GM19397 (cell line): ENCODE results near the gene SLC13A4.

Experiments used
- ATAC-seq: cut with Tn5 transposase; IDR thresholded peaks from one replicate; pipeline ENCODE4 v1.9.1; 2021; ENCODE audit warnings: mild to moderate bottlenecking, moderate library complexity; ENCODE audit not compliant: unreplicated experiment

The SLC13A4 gene

GRCh38 chr7:135721198-135721820 is 6.7 kb downstream of the SLC13A4 start:
- no peak for ATAC-seq

- ATAC-seq: no peak
These were observed 8.3 kb downstream of the SLC13A4 start for GRCh38 chr7:135719688-135720087.

DNA sequence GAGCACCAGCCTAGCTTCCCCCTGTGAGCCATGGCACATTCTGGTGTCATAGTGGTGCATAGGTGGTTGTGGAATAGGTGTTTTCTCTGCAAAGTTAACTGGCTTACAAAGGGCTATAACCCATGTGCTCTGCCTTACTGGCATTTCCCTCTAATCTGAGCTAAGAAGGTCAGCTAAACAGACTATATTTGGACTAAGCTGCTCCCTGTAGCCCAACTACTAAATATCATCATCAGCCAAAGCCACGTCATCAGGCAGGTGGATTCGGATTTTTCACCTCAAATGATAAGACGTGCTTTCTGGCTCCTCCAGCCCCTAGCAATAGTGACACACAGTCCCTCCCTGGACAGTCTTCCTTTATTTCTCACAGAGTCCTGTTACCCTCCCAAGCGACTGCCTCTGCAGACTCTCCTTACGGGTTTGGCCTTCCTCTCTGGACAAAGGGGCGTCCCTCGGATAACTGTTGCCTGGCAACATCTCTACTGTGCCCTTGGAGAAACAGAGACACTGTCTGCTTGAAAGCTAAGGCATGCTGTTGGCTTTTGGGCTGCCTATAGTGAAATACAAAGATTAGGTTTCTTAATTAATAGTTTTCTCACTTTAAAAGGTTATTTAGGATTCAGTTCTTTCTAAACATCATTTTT is 9.1 kb downstream of the SLC13A4 start:
- no peak for ATAC-seq

DNA sequence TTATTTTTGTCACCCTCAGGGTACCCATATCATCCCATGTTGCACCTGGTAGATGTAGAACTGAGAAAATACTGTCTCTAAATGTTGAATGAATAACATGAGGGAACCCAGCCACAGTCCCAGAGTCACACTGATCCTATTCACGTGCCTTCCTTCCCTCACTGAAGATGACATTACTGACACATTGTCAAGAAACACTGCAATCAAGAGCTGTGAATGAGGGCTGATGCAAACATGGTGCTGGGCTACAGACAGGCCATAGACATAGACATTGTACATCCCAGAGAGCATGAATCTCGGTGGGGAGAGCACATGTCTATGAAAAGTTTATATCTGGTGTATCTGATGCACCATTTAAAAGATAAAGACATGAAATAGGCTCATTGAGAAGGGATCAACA is 9.8 kb downstream of the SLC13A4 start:
- no peak for ATAC-seq

DNA sequence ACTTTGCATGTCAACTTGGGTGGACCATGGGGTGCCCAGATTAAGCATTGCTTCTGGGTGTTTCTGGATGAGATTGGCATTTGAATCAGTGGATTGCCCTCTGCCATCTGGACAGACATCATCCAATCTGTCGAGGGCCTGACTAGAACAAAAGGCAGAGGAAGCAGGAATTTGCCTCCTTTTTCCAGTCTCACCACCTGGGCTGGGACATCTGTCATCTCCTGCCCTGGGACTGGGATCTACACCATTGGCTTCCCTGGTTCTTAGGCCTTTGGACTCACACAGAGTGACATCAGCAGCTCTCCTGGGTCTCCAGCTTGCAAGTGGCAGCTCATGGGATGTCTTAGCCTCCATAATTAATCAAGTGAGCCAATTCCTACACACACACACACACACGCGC is 10.3 kb downstream of the SLC13A4 start:
- no peak for ATAC-seq

DNA sequence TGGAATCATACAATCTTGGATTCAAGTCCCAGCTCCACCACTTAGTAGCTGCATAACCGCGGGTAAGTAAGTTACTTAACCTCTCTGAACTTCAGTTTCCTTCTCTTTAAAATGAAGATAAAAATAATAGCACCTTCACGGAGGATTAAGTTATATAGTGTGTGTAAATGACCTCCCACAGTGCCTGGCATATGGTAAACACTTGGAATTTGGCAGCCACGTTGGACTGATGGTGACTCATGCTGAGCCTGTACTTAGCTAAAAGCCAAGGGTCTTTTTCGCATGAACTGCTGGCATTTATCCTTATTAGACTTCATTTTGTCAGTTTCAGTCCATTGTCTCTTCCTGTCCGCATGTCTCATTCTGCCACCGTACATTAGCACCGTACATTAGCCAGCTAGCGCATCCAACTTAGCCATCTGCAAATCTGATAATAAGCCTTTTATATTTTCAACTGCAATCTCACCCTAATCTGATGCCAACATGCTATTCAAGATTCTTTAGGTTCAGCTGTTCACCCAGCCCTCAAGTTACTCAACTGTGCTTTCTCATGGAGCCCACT is 11.2 kb downstream of the SLC13A4 start:
- no peak for ATAC-seq

DNA sequence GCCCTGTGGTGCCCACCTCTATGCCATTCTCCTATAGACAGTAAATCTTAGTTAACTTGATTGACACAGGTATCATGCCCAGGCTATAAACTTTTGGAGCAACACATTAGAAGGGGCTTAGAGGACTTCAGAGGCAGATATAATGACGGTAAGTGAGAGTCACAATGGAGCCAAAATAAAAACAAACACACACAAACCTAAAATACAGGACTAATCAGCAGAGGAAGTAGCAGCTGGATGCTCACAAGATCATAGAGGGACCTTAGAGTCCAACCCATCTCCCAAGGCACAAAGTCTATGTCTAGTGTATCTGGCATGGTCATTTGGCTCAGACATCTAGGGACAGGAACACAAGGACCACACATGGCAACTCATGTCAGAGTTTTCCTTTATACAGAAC is 12.3 kb downstream of the SLC13A4 start:
- no peak for ATAC-seq

GRCh38 chr7:135715055-135715522 is 12.9 kb downstream of the SLC13A4 start:
- no peak for ATAC-seq

- no peak for ATAC-seq
These were observed 13.4 kb downstream of the SLC13A4 start for GRCh38 chr7:135714534-135715009.

DNA sequence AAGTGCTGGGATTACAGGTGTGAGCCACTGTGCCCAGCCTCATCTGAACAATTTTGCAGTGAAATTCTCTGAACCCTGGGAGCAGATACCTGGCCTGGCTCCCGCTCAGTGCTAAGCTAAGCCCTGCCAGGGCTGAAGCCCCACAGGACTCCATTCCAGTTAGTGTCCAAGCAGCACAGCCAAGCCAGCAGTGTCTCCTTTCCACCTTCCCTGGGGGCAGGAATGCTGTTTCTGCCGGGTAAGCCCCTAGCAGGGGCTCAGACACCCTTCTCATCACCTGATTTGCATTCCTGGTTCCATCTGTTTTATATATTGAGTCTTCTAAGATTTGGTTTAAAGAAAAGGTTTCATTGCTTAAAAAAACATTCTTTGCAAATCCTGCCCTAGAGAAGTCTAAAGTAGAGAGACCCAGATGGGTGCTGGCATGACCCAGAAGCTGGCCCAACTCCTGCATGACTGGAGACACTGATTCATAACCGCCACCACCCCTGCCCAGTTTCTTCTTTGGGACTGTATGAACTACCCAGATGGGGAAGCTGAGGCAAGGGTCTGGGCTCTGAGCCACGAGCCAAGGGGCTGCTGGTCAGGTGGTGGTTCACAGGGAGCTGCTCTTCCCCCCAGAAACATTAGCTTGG is 14.0 kb downstream of the SLC13A4 start:
- ATAC-seq: no peak

- ATAC-seq: no peak
These were observed 15.2 kb downstream of the SLC13A4 start for GRCh38 chr7:135712796-135713195.

DNA sequence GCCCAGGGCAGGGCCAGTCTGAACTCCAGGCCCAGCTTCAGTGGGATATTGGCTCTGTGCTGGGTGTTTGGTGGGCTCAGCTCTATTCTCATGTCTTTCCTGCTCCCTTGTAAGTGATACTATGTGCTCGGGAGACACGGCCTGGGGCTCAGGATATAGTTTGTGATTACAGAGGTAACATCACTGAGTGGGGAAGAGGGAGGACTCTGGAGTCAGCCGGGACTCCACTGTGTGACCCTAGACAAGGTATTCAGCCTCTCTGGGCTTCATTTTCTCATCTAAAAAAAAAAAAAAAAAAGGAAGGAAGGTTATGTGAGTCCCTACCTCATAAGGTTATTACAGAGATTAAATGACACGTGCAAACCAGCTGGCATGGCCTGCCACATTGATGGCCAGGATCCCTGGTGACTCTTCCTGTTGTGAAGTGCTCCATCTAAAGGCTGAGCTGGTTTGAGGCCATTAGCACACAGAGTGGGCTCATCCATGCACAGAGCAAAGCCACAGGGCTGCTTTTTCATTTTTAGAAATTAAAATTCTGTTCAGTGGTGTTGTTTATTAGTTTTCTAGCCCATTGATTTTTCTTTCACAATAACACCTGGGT is 15.7 kb downstream of the SLC13A4 start:
- ATAC-seq: no peak

DNA sequence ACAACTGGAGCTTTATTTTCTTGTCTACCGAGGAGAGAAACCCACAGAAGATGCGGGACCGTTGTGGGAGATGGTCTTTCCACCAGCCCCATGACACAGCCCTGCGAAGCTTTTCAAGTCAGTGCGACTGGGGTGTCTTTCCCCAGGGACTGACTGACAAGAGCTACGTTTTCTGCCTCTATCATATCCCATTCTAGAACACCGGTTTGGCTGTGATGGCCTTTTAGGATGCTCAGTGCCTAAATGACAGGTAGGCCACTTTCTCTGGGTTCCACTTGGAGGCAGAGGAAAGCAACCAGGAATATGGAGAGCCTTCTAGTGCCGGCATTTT is 16.9 kb downstream of the SLC13A4 start:
- no peak for ATAC-seq

GRCh38 chr7:135710417-135711138 is 17.4 kb downstream of the SLC13A4 start:
- ATAC-seq: no peak

GRCh38 chr7:135709508-135709907 is 18.5 kb downstream of the SLC13A4 start:
- no peak for ATAC-seq

- no peak for ATAC-seq
These were observed 19.9 kb downstream of the SLC13A4 start for GRCh38 chr7:135708041-135708440.

DNA sequence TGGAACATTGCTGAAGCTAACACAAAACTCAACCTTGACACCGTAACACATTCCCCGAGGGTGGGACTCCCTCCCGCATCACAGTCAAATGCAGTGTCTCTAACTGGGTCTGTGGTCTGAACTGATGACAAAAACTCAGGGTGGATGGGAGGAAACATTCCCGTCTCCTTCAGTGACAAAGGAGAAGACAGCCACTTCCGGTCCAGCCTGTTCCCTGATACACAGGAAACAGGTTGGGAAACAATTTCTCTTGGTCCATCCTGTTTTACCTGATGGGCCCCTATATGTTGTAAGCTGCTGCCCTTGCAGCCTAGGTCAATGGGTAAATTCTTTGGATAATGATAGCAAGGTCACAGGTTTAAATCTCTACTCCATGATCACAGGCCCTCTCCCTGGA is 20.4 kb downstream of the SLC13A4 start:
- ATAC-seq: no peak

- ATAC-seq: no peak
These were observed 21.0 kb downstream of the SLC13A4 start for GRCh38 chr7:135706858-135707569.

DNA sequence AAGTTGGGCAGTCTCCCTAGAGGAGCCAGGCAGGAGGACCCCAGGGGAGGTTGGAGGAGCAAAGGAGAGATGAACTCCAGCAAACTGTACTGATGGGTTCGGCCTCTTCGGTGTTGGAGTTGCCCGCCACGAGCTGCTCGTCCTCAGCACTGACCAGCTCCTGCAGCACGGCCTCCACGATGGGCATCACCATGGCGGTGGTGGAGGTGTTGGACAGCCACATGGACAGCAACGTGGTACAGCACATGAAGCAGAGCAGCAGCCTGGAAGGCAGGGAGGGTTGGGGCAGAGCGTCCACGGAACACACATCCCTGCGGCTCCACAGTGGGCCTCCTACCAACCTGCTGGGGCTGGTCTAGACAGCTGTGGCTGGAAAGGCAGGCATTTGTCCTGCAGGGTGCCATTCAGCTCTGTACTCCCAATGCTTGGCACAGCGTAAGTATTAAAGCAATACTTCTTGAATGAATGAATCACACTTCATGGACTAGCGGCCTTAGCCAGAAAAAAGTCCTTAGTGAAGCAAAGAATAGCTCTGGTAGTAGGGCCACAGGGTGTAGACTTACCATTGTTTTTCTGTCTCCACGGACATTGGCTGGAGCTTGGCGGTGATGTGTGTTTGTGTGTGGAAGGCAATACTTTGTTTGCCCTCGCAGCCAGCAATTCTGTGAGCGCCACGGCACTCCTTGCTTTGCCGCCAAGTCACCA is 21.8 kb downstream of the SLC13A4 start:
- no peak for ATAC-seq

DNA sequence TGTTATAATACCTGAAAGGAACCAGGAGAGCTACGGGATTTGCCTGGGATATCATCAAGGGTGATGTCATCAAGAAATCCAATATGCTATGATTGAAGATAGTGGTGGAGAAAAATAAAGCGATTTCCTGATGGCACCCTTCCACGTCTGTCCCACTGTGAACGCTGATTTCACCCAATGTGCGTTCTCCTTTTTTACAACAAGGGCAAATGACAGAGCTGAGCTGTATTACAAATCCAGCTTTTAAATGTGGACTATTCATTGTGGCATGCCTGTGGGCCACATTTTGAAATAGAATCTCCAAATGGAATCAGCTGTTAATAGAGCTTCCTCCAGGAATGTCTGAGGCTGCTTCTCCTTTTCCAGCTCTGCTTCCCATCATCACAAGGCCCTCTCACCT is 23.3 kb downstream of the SLC13A4 start:
- no peak for ATAC-seq
